UCSD-AML1 (cell line): ENCODE results near the gene ZNF385B.
"Not testable (repeated sequence)": the region's sequence is repeated elsewhere in the genome, so short reads cannot be mapped to it uniquely, and the experiment has no call there.

ENCODE experiments used
- DNase-seq: peaks from one replicate; lab custom pipeline; 2025; ENCODE audit not compliant: unreplicated experiment; lab: John Stamatoyannopoulos, UW

ZNF385B gene

DNA sequence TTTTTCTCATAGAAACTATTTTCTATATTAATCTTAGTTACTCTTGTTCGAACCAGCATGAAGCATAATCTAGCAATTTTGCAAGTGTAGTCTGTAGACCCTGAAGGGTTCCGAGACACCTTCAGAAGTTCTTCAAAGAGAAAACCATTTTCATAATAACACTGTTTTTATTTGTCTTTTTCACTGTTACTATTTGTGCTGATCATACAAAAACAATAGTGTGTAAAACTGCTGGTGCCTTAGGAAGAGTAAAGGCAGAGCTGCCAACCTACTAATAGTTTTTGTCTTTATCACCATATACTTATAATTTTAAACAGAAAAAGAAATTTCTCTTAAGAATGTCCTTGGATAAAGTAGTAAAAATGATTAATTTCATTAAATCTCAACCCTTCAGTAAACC is 218.9 kb downstream of the ZNF385B start:
- DNase-seq: no peak

DNA sequence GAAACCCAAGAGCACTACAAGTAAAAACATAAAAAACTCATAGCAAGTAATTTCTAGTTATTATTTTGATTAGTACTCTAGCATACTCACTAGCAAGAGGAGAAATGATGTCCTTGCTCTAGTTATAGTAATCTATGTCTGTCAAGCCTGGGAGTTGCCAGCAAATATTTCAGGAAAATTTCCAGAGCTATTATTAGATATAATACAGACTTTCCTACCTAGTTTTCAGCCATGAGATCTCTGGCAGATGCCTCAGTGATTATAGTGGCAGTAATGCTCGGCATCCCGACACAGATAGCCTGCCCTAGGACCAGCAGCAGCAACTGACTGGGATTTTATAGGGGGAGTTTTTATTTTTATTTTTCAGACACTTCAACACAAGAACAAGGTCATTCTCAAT is 224.4 kb downstream of the ZNF385B start:
- no peak for DNase-seq

DNA sequence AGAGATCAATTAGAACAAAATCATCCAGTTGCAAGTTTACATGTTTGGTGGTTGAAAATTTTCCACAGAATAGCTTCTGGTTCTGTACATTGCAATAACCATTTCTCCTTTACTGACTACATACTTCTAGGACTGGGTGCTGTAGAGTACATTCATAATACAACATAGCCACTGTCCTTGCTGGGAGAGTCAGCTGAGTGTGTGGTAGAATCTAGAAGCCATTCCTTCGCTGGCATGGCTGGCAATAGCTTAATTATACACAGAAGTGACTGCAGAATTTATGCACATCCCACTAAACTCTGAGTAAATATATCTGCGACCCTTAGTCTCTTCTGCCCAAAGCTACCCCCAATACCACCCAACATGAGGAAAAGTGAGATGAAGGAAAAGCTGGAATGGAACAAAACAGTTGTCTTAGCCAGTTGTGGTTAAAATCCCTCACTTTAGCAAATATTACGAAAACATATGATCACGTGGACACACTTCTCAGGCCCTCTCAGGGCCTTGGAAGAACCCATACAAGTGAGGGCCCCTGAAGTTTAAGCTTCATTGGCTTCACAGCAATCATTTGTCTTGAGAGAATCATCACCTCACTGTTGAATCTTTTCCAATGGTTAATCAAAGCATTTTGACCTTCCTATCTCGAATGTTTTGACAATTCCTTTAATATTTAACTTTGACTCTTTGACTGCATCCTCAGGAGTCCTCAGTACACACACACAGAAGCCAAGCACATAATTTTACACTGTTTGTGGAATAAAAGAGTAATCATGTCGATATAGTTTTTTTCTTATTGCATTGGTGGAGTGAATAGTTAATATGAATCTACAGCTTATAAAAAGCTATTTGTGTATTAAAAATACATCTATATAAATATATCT is 225.1 kb downstream of the ZNF385B start:
- no peak for DNase-seq

DNA sequence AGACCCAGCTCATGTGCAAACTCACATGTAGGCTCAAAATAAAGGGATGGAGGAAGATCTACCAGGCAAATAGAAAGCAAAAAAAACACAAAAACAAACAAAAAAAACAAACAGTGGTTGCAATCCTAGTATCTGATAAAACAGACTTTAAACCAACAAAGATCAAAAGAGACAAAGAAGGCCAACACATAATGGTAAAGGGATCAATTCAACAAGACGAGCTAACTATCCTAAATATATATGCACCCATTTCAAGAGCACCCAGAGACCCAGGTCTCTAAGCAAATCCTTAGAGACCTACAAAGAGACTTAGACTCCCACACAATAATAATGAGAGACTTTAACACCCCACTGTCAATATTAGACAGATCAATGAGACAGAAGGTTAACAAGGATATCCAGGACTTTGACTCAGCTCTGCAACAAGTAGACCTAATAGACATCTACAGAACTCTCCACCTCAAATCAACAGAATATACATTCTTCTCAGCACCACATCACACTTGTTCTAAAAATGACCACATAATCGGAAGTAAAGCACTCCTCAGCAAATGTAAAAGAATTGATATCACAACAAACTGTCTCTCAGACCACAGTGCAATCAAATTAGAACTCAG is 229.5 kb downstream of the ZNF385B start:
- not testable (repeated sequence) for DNase-seq

DNA sequence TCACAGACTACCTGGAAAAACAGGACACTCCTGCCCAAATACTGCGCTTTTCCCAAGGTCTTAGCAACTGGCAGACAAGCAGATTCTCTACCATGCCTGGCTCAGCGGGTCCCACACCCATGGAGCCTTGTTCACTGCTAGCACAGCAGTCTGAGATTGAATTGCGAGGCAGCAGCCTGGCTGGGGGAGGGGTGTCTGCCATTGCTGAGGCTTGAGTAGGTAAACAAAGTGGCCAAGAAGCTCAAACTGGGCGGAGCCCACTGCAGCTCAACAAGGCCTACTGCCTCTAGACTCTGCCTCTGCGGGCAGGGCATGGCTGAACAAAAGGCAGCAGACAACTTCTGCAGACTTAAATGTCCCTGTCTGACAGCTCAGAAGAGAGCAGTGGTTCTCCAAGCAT is 231.6 kb downstream of the ZNF385B start:
- not testable (repeated sequence) for DNase-seq

DNA sequence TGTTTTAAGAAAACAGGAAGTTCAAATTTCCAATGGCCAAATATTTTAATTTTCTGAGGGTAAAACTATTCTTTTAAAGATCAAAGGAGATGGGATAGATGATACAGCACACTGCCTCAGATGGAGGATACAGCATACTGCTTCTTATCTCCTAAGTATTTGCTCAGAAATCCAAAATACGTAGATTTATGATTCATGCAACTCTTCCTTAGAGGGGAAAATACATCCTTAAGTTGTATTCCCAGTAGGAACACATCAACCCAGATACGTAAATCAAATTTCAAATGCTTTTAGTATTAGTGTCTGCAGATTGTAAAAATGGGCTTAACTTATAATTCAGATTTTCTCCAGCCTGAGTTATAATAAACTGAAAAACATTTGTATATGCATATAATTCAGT is 235.2 kb downstream of the ZNF385B start:
- DNase-seq: no peak

DNA sequence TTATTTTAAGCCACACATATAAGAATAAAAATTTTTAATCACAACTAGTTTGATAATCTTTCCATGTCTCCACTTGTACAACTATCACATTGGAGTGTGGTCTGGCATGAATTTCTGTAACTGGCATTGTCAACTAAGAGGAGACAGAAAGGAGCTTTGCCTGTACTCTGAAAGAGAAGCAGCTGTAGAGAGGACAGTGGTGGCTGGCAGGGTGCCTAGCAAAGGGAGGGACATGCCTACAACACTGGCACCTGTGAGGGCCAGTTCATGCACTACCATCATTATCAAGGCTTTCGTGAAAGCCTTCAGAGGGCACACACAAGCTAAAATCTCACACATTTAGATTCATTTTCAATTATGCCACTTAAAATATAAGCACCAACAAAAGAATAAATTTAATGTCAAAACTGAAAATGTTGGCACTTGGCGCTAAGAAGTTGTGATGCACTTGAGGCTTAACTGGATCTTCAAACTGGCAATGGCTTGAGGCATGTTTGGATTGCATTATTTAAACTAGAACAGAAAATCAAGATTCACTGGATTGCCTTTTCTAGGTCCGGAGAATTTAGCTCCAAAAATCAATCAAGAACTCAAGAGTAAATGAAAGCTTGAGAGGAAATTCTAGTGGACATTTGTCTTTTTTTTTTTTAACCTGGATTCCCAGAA is 238.6 kb downstream of the ZNF385B start:
- DNase-seq: no peak

DNA sequence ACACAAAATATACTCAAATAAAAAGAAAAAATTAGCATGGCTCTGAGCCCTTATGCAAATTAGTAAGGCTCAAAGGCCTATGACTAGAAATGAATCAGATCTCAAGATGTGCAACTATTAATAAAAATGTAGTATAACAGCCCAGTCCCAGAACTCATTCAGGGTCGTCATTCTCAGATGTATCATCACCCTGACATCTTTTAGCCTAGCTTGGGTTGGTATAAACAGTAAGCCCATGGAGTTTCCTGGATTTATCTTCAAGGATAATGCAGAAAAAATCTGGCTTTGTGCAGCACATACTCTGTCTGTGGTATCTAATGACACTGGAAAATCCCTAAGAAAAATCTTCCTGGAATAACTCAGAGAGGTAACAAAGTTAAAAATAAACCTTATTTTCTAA is 239.3 kb downstream of the ZNF385B start:
- no peak for DNase-seq

DNA sequence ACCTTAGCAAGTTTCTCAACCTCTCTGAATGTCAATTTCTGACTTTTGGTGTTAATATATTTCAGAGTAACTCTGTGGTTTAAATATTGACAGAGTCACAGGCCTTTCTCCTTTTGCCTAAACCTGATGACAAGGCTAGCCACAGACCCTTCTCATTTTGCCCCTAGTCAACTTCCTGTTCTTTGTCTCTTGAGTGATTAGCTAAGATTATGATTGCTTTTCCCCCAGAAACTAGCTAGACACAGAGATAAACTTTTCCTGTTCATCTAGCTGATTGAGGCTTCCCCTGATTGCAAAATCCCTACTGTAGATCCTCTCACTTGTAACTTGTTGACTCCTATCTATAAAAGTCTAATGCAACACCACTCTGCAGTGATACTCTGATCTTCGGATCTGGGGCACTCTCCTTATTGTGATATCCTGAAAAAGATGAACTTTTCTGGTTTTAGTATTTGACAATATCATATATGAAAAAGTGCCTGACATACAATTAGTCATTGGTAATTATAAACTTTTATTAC is 241.4 kb downstream of the ZNF385B start:
- DNase-seq: no peak

DNA sequence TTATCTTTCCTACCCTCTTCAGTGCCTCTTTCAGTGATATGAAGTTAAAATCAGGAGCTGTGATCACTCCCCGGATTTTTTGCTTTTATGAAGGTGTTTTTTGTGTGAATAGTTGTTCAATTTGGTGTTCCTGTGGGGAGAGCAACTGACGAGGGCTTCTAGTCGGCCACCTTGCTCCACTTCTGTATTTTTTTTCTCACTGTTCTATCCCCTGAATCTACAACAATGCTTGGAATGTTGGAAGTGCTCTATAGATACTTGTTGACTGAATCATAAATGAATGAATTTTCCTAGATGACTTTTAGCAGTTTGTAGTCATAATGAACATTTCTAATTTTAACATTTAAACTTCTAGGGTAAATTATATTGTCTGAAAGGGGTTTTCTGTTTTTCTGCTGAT is 247.3 kb downstream of the ZNF385B start:
- DNase-seq: no peak

DNA sequence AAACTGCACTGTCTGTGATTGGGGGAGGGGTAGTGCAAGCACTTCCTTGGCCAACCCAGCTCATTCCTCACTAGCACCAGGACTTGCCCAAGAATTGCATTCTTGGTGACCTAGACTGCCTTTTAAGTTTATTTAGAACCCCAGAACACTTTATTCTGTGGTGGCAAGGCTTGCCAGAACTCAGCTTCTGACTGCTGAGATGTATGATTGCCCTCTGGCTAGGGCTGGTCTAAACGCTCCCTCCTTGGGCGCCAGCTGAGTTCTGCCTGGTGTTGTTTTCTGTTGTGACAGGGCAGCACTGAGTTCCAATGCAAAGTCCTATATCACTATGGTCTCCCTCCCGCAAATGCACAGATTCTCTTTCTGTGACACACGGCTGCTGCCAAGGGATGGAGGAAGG is 247.7 kb downstream of the ZNF385B start:
- no peak for DNase-seq

DNA sequence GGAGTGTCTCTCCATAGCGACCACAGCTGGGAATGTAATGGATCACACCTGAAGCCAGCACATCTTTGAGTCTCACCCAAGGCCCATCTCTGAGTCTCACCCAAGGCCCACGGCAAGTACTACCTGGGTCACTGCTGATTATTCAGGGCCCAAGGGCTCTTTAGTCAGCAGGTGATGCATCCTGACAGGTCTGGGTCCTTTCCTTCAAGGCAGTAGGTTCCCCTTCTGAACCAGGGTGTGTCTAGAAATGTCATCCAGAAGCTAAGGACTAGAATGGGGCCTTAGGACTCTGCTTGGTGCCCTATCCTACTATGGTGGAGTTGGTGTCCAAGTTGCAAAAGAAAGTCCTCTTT is 248.1 kb downstream of the ZNF385B start:
- no peak for DNase-seq

DNA sequence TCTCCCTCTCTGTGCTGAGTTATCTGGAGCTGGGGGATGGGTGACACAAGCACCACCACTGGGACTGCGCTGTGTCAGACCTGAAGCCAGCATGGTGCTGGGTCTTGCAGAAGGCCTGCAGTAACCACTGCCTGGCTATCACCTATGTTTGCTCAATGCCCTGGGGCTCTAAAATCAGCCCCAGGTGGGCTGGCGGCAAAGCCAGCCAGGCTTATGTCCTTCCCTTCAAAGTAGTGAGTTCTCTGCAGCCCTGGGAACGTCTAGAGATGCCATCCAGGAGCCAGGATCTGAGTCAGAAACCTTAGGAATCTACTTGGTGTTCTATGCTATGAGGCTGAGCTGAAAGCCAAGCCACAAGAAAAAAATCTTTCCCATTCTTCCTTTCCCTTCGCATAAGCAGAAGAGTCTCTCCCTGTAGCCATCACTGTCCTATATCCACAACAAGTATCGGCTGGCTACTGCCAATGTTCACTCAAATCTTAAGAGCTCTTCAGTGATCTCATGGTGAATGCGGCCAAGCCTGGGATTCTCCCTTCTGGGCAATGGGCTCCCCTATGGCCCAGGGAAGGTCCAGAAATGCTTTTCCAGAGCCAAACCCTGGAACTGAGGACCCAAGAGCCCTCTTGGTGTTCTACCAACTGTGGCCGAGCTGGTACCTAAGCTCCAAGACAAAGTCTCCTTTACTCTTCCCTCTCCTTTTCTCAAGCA is 248.7 kb downstream of the ZNF385B start:
- DNase-seq: no peak

DNA sequence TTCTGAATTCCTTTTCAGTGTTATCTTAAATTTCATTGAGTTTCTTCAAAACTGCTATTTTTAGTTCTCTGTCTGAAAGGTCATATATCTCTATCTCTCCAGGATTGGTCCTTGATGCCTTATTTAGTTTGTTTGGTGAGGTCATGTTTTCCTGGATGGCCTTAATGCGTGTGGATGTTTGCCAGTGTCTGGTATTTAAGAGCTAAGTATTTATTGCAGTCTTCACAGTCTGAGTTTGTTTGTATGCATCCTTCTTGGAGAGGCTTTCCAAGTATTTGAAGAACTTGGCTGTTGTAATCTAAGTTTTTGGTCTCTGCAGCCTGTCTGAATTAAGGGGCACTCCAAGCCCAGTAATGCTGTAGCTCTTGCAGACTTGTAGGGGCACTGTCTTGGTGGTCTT is 249.3 kb downstream of the ZNF385B start:
- no peak for DNase-seq

DNA sequence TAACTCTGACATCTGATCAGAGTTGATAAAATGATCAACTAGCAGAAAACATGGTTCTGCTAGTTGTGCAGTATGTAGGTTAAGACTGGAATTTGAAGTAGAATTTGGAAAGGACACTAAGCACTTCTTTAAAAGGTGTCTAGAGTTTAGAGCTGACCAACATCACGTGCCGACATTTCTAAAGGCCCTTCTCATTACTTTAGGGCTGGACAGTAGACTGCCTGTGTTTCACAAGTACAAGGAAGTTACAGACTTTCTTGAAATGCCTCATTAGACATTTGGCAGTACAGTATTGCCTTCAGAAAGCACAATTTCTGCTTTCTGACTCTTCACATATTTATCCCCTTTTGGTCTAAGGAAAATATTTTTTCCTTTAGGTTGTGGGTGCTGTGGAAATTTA is 255.3 kb downstream of the ZNF385B start:
- no peak for DNase-seq

DNA sequence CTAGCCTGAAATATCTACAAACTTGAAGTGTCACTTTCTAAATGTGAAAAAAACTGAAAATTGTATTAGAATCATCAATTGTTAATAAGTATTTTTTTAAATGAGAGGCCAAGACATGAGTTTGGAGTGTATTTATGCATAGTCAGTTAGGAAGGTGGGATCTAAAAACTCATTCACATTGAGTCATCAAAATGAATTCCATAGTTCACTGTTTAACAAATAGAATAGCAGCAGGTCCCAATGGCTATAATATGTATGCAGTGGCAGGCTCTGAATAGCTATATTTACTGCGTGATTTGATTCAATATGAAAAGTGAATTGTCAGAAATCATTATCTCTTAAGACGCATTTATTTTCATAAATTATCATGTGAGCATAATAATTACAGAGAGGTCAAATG is 256.1 kb downstream of the ZNF385B start:
- no peak for DNase-seq

DNA sequence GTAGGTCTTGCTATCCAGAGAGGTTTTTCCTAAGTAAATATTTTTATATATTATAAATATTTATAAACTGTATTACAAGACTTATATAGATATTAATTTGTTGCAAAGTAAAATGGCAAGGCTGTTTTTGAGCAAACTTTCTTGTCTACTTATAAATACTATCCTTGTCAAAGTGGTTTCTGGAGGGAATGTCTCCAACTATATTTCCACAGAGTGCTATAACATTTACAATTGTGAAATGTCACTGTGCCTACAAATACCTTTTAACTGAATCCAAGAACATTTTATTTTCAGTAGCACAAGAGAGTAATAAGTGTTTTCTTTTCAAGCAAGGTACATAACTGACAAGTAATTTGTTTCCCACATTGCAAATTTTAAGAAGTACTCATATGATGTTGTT is 256.8 kb downstream of the ZNF385B start:
- DNase-seq: no peak

DNA sequence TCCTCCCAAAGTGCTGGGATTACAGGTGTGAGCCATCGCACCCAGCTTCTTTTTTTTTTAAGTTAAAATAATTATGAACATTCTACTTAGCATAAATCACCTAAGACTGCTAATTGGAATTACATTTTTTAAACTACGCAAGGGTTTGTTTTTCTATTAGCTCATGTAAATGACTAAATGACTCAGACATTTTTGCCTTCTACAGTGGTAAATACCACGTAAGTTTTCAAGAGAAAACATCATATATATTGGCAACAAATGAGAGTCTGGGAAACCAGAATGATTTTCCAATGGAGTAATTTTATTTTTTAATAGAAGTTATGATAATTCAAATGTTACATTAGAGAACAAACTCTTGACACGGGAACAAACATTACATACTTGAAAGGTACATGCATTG is 259.0 kb downstream of the ZNF385B start:
- no peak for DNase-seq

DNA sequence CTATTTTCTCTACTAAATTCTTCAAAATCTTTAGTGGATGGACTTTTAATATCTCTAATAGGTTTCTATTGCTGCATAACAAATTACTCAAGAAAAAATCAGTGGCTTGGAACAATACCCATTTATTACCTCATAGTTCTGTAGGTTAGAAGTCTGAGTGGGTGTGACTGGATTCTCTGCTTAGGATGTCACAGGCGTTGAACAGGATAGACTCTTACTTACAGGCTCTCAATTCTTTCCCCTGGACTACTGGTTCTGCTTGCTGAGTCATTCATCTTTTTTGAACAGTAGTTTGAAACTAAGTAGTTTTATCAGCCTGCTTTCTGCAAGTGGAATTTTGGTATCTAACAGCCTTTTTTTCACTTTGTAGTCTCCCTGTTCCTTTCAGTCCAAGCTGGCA is 265.4 kb downstream of the ZNF385B start:
- no peak for DNase-seq

DNA sequence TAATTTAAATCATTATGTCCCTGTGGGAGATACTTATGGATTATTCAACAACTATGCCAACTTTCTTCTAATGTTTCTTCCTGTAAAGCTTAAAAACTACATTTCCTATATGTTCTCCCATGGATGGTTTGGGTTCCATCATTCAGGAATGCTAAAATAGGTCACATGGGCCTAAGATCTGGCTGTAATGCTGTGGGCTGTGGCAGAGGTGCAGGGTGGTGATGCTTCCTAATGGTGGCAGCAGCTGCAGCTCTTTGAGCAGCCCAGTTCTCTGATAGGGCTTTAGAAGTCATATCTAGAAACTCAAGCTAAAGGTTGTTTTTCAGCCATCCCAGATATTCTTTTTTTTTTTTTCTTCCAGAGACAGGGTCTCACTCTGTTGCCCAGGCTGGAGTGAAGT is 266.1 kb downstream of the ZNF385B start:
- peak; percentile 4 for DNase-seq
